ENCODE data around the gene BRSK1. TPM values are rescaled to one million over a fixed set of nuclear protein-coding genes. Genes with fewer than 3 reads are reported as not detected.
"Not testable (repeated sequence)": the region's sequence is repeated elsewhere in the genome, so short reads cannot be mapped to it uniquely, and the experiment has no call there.

BRSK1 gene
- total RNA-seq, 1 donor from 2014 or later: 8.1 TPM

- intact Hi-C loops (cut with micrococcal nuclease): no loop called here
These were observed 40.9 kb downstream of the BRSK1 start for GRCh38 chr19:55324662-55325061.

- intact Hi-C loops (cut with micrococcal nuclease): no loop called here
These were observed 41.4 kb downstream of the BRSK1 start, which contains the start of gene TMEM150B for GRCh38 chr19:55325172-55325571. Gene TMEM150B, minus strand, starts transcription at chr19:55325341. Its CDS starts 4,305 bp downstream, at chr19:55321036.

GRCh38 chr19:55328774-55329318, 45.0 kb downstream of the BRSK1 start:
- intact Hi-C loops (cut with micrococcal nuclease): not testable (repeated sequence)

DNA sequence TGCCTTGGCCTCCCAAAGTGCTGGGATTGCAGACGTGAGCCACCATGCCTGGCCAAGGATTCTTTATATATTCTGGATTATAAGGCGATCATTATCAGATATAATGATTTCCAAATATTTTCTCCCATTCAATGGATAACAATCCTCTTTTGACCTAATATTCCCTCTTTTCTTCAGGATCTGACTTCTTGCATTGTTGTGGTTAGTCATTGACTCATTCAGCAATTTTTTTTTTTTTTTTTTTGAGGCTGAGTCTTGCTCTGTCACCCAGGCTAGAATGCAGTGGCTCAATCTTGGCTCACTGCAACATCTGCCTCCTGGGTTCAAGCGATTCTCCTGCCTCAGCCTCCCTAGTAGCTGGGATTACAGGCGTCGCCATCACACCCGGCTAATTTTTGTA, 46.0 kb downstream of the BRSK1 start:
- intact Hi-C loops (cut with micrococcal nuclease): not testable (repeated sequence)

GRCh38 chr19:55333870-55334269, 50.1 kb downstream of the BRSK1 start:
- intact Hi-C loops (cut with micrococcal nuclease): no loop called here

DNA sequence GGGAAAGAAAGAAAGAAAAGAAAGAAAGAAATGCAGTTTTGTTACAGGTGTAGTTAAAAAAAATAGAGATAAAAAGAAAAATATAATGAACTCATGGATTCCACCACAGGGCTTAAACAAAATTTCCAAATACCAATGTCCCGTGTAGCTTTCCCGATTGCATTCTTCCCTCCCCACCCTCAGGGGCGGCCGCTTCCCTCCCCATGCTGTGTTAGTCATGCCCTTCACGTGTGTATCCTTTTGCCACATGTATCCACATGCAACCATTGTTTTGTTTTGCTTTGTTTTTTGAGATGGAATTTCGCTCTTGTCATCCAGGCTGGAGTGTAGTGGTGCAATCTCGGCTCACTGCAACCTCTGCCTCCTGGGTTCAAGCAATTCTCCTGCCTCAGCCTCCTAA, 52.3 kb downstream of the BRSK1 start:
- intact Hi-C loops (cut with micrococcal nuclease): no loop called here

- intact Hi-C loops (cut with micrococcal nuclease): loop anchor here (1.0 to 2.0 kb wide), 19 partner anchors 15 to 1202 kb away; partner anchors contain the start of genes CNOT3, COX6B2, FIZ1 and HSPBP1
These were observed 55.5 kb downstream of the BRSK1 start, which contains the start of gene KMT5C for GRCh38 chr19:55339105-55339888. Gene KMT5C, plus strand, starts transcription at chr19:55339876. Its CDS starts 2,061 bp downstream, at chr19:55341937.

- intact Hi-C loops (cut with micrococcal nuclease): loop anchor here (1.0 to 2.0 kb wide), 19 partner anchors 14 to 1203 kb away; partner anchors contain the start of genes CNOT3, COX6B2, FIZ1 and HSPBP1
These were observed 56.3 kb downstream of the BRSK1 start for GRCh38 chr19:55339889-55340783.

DNA sequence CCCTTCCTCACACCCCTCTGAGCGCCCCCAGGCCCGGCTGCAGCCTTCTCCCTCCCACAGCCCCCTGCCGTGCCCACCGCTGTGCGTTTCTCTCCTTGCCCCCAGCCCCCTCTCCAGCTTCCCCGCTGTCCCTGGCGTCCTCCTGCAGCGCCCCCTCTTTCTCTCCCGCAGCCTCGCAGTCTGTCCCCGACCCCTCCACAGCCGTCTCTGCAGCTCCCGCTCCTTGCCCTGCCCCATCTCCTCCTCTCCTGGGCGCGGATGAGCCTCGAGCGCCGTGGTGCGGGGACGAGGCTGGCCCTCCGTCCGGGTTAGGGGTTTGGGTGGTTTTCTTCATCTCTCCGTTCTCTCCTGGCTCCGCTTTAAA, 57.0 kb downstream of the BRSK1 start:
- intact Hi-C loops (cut with micrococcal nuclease): no loop called here

DNA sequence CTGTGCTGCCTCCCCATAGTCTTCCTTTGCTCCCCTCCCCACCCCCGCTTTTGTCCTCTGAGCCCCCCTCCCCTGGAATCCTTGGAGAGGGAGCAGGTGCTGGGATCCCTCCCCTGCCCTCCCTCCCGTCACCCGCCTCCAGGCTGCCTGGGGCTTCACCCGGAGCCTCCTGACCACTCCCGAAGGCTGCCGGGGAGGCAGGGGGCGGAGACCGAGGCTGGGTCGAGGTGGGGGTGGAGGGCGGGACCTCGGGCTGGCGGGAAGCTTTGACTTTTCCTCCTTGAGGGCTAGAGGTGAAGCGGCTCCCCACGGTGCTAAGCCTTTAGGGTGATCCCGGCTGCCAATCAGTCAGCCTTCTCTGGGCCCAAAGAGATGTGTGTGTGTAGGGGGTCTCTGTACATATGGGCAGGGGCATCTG, 57.4 kb downstream of the BRSK1 start:
- intact Hi-C loops (cut with micrococcal nuclease): no loop called here

- intact Hi-C loops (cut with micrococcal nuclease): no loop called here
These were observed 58.1 kb downstream of the BRSK1 start for GRCh38 chr19:55341595-55342531.

DNA sequence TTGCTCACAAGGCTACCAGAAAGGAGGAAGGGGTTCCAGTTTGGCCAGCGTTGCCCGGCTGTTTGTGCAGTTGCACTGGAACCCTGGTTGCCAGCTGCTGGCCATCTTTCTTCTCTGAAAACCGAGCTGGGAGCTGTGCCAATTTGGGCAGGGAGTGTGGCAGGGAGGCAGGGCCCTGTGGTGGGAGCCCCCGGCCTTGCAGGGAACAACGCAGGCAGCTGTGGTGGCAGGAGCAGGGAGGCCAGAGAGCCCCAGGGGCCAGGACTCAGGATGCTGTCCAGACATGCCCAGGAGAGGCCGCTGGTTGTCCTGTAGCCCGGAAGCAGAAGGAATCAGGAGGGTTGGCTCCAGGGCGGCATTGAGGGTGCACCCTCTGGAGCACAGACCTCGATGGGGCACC, 60.6 kb downstream of the BRSK1 start:
- intact Hi-C loops (cut with micrococcal nuclease): no loop called here

GRCh38 chr19:55345101-55345817, 61.5 kb downstream of the BRSK1 start:
- intact Hi-C loops (cut with micrococcal nuclease): no loop called here

DNA sequence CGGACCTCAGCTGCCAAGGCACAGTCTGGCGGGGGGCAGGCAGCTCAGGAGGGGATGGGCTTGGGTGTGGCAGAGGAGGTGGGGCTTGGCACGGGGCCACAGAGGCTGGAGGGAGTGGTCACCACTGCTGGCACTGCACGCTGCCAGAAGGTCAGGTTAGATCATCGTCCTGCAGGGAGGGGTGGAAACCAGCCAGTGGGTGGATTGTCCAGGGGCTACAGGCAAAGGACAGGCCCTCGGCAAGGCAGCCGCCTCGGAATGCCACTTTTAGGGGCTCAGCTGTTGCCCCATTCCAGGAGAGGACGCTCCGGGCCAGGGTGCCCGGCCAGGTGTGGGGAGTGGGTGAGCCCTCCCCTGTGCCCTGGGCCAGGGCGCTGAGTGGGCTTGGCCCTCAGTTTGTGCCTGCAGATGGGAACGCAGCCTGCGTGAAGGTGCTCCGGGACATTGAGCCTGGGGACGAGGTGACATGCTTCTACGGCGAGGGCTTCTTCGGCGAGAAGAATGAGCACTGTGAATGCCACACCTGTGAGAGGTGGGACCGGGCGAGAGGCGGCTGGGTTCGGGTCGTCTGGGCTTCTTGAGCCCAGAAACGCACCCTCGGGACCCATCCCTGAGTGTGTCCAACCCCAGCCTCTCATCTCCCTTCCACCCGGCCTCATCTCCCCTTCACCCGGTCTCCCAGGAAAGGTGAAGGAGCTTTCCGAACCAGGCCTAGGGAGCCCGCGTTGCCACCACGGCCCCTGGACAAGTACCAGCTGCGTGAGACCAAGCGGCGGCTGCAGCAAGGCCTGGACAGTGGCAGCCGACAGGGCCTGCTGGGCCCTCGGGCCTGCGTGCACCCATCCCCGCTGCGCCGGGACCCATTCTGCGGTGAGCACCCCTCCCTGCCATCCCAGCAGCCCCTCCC, 62.3 kb downstream of the BRSK1 start:
- intact Hi-C loops (cut with micrococcal nuclease): no loop called here

- intact Hi-C loops (cut with micrococcal nuclease): no loop called here
These were observed 63.1 kb downstream of the BRSK1 start for GRCh38 chr19:55346725-55347441.

GRCh38 chr19:55347442-55348009, 63.7 kb downstream of the BRSK1 start:
- intact Hi-C loops (cut with micrococcal nuclease): no loop called here

DNA sequence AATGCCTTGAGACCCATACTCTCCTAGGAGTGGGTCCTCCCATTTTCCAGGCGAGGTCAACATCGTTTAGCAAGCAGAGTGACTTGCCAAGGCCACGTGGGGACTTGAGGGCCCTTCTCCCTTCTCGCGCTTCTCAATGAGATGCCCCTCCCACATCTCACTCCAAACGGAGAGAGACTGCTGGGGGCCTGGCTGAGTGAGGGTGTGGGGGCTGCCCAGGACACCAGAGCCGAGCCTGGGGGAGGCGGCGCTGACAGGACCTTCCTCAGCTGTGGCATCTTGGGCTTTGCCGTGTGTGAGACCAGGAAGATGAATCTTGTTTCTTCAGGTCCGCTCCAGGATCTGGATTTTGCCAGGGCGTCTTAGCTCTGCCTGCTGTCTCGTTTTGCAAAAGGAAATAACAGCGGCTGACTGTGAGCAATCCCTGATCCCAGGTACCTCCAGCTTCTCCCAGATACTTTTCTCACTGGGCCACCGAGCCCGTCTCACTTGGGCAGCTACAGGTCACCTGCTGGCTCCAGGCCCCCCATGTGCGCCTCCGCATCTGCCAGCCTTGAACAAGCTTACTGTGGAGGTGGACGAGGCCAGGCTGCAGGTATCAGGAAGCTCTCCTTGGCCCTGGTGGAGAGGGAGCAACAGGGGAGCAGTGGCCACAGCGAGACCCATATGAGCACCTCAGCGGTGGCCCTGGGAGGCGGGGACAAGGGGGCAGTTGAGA, 64.7 kb downstream of the BRSK1 start:
- intact Hi-C loops (cut with micrococcal nuclease): no loop called here
